Panc1 (cell line): ENCODE data around the gene C12orf54. TPM values are rescaled to one million over a fixed set of nuclear protein-coding genes. Genes with fewer than 3 reads are reported as not detected.

Experiments used
- ATAC-seq: fragments of 200-7000 bp; cut with Tn5 transposase; 2 replicates; pipeline ENCODE4 v1.9.1; 2020; ENCODE audit warnings: mild to moderate bottlenecking, moderate library complexity
- BruUV-seq: library from RNA; stranded (reverse); fragments of 400-500 nt; replicated peaks from 2 replicates; lab custom pipeline; 2021; lab: Mats Ljungman, UMichigan
- CTCF ChIA-PET: fragments of 300-600 bp; sonication (Branson Sonifier 250); formaldehyde crosslinking; loops from one replicate; lab custom pipeline; 2022; ENCODE audit warnings: antibody characterized with exemption; lab: Charles Lee
- POLR2A ChIA-PET: fragments of 300-600 bp; sonication (Branson Sonifier 250); formaldehyde crosslinking; loops from one replicate; lab custom pipeline; 2022; ENCODE audit warnings: antibody characterized with exemption; lab: Charles Lee
- DNase-seq: peaks from one replicate; pipeline ENCODE4 v3.0.0-alpha.2; 2010; ENCODE audit warnings: low read depth, low spot score
- H3K27ac ChIP-seq: 2 replicates; pipeline ENCODE4 v1.5.1; 2011; ENCODE audit warnings: mild to moderate bottlenecking, low read length, inconsistent platforms
- H3K27me3 ChIP-seq: fragments of 200-500 bp; sonication (Bioruptor generic); 2 replicates; pipeline ENCODE4 v1.6.0; 2014; ENCODE audit warnings: low read length, inconsistent platforms; ENCODE audit not compliant: control insufficient read depth, insufficient read depth
- H3K36me3 ChIP-seq: fragments of 200-500 bp; sonication (Bioruptor generic); 2 replicates; pipeline ENCODE4 v1.5.1; 2014; ENCODE audit warnings: inconsistent platforms, mild to moderate bottlenecking, low read length, moderate library complexity; ENCODE audit not compliant: control insufficient read depth, insufficient read depth
- H3K4me1 ChIP-seq: 2 replicates; pipeline ENCODE4 v1.5.1; 2011; ENCODE audit warnings: inconsistent platforms, mild to moderate bottlenecking, low read length, moderate library complexity; ENCODE audit not compliant: control insufficient read depth, insufficient read depth
- H3K4me3 ChIP-seq, 2 experiments: 2 replicates each; pipeline ENCODE4 v1.5.1; 2011 to 2012; ENCODE audit warnings: low read depth in 2 of 2, low read length in 2 of 2, mild to moderate bottlenecking in 2 of 2, inconsistent platforms in 1 of 2, moderate library complexity in 1 of 2
- H3K9me3 ChIP-seq: fragments of 200-500 bp; sonication (Bioruptor generic); 2 replicates; pipeline ENCODE4 v1.5.1; 2014; ENCODE audit warnings: low read depth, mild to moderate bottlenecking, inconsistent platforms, low read length, moderate library complexity; ENCODE audit not compliant: control insufficient read depth, insufficient read depth
- POLR2AphosphoS5 ChIP-seq: IDR thresholded peaks from 2 replicates; pipeline ENCODE4 v1.6.1; 2012; ENCODE audit warnings: mild to moderate bottlenecking, low read depth, low read length, moderate library complexity
- in situ Hi-C: cut with HindIII; loops from 2 replicates; pipeline ENCODE4 v1.10.0; 2016; ENCODE audit warnings: low sequenced_read_pairs, low pct_unique_long_range_greater_than_20kb
- intact Hi-C: fragments of 100-400 bp; cut with micrococcal nuclease; formaldehyde crosslinking; loops from one replicate; pipeline ENCODE4 v1.10.0; 2022; ENCODE audit not compliant: unreplicated experiment
- total RNA-seq: library from RNA; stranded (reverse); gene quantifications from one replicate; pipeline ENCODE4 v1.2.1, GENCODE V29; 2021; ENCODE audit not compliant: unreplicated experiment

The C12orf54 gene
- total RNA-seq, 1 experiment from 2014 or later: not detected

DNA sequence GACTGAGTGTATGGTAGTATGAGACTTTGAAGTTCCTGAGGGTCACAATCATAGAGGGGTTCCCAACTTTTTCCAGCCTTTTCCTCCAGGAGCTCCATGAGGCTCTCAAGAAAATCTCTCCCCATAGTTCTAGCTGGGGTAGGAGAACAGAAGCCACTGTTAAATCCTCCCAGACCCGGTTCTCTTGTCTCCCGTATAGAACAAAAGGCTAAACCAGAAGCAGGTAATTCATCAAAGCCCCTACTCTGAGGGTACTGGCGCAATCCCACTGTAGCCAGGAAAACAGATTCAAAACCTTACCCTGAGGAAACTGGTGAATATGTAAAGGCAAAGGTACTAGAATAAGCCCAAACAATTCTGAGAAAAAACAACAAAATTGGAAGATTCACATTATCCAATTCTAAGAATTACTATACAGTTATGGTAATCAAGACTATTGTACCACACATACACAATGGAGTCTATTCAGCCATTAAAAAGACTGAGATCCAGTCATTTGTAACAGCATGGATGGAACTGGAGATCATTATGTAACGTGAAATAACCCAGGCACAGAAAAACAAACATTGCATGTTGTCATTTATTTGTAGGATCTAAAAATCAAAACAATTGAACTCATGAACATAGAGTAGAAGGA is 63.7 kb downstream of the C12orf54 start:
- ATAC-seq: no peak

More for the DNA sequence above, 63.7 kb downstream of the C12orf54 start:
- intact Hi-C loops (no loop called here), in situ Hi-C loops (no loop called here)
- no peaks in the 10 kb centered on the region for H3K4me1 ChIP-seq
- no TSS peak for BruUV-seq
- no peak for TF ChIP-seq POLR2AphosphoS5
- ChIA-PET POLR2A (no interaction called here), CTCF (interaction anchor here (0.5 to 1.0 kb wide), 3 partner anchors 72 to 264 kb away, joined by 3 to 6 read pairs (median 3); no protein-coding TSS in a partner anchor)
- no peak overlapping the region for H3K4me3 ChIP-seq
- H3K36me3 ChIP-seq: no peaks in the 10 kb centered on the region
- H3K27ac ChIP-seq: no peak overlapping the region
- H3K9me3 ChIP-seq: no peaks in the 10 kb centered on the region
- peaks cover 6% of the 10 kb centered on the region; the same call in 1 of the 2 replicates for H3K27me3 ChIP-seq
- DNase-seq: no peak

Other genes starting within 250 kb of the C12orf54 start
- 13.5 TPM for gene ZNF641, start 131.6 kb upstream of the C12orf54 start, total RNA-seq
- gene ANP32D, start 9.9 kb upstream of the C12orf54 start, total RNA-seq: not detected
- not detected for gene OR8S1, start 43.1 kb downstream of the C12orf54 start, total RNA-seq
- not detected for gene LALBA, start 87.5 kb downstream of the C12orf54 start, total RNA-seq
- 36.9 TPM for gene KANSL2, start 199.7 kb downstream of the C12orf54 start, total RNA-seq
- gene CCNT1, start 234.2 kb downstream of the C12orf54 start, total RNA-seq: 50.0 TPM